ENCODE measurements around the gene PLEKHB1. TPM values are rescaled to one million over a fixed set of nuclear protein-coding genes. Genes with fewer than 3 reads are reported as not detected.

The PLEKHB1 gene
- total RNA-seq, 1 donor from 2014 or later, result 4.6 TPM

DNA sequence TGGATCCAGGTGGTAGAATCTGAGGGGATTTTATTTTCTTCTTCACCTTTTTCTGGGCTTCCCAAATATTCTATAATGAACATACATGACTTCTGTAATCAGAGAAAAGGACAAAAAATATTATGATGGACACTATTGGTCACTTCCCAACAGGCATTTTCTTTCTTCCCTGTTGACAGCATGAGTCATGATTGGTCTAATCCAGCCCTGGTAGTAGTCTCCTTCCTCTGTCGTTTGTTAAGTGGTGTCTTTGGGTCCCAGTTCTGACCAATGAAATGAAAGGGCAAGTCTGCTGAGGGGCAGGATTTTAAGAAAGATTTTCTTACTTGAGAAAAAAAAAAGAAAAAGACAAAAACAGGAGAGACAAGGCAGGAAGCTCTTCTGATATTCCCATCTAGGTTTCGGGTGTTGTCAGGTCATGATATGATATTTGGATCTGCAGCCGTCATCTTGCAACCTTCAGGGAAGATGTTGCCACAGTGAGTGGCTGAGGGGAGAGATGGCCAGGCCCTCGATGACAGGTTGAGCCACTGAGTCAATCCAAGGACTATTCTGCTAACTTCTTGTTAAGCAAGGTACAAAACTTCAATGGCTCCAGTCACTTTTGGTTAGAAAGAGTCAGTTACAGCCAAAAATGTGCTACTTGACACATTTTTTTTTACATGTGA, 23.3 kb upstream of the PLEKHB1 start:
- DNase-seq (ENCODE audit: low read depth), result no peak
- TF ChIP-seq, protein P1, sequence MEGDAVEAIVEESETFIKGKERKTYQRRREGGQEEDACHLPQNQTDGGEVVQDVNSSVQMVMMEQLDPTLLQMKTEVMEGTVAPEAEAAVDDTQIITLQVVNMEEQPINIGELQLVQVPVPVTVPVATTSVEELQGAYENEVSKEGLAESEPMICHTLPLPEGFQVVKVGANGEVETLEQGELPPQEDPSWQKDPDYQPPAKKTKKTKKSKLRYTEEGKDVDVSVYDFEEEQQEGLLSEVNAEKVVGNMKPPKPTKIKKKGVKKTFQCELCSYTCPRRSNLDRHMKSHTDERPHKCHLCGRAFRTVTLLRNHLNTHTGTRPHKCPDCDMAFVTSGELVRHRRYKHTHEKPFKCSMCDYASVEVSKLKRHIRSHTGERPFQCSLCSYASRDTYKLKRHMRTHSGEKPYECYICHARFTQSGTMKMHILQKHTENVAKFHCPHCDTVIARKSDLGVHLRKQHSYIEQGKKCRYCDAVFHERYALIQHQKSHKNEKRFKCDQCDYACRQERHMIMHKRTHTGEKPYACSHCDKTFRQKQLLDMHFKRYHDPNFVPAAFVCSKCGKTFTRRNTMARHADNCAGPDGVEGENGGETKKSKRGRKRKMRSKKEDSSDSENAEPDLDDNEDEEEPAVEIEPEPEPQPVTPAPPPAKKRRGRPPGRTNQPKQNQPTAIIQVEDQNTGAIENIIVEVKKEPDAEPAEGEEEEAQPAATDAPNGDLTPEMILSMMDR (conservative IDR thresholded peaks at IDR 0.05; ENCODE audit: low read depth, low read length), result no peak
- no peak overlapping the region for H3K4me3 ChIP-seq (ENCODE audit: low read depth, low read length)

GRCh38 chr11:73623686-73624085, 22.7 kb upstream of the PLEKHB1 start:
- no peak for DNase-seq (ENCODE audit: low read depth)
- TF ChIP-seq, protein P1 (conservative IDR thresholded peaks at IDR 0.05; ENCODE audit: low read depth, low read length), result no peak
- H3K4me3 ChIP-seq (ENCODE audit: low read depth, low read length), result no peak overlapping the region

GRCh38 chr11:73625696-73626318, 20.6 kb upstream of the PLEKHB1 start:
- H3K4me3 ChIP-seq (ENCODE audit: low read depth, low read length), result no peak overlapping the region

GRCh38 chr11:73629907-73630306, 16.5 kb upstream of the PLEKHB1 start:
- no peak overlapping the region for H3K4me3 ChIP-seq (ENCODE audit: low read depth, low read length)
- TF ChIP-seq, protein P1 (conservative IDR thresholded peaks at IDR 0.05; ENCODE audit: low read depth, low read length), result no peak

More at GRCh38 chr11:73625696-73626318, 20.6 kb upstream of the PLEKHB1 start:
- TF ChIP-seq, protein P1 (conservative IDR thresholded peaks at IDR 0.05; ENCODE audit: low read depth, low read length), result peak; percentile 91
- DNase-seq (ENCODE audit: low read depth), result no peak

DNA sequence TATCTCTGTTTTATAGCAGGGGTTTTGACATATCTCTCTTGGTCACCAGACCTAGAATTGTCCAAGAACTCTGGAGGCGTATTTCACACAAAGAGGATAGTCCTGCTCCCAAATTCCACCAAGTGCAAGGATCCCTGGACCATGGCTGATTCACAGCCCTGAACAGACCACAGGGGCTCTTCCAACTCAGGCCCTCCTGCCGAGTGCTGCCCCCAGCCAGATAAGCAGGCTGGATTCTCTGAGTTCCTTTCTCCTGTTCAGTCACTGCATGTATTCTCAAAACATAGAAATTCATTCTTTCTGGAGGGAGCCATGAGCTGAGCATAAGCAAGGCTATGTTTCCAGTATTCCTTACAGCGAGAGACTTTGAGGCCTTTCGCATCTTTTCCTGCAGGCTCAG, 13.4 kb upstream of the PLEKHB1 start:
- DNase-seq (ENCODE audit: low read depth), result no peak
- H3K4me3 ChIP-seq (ENCODE audit: low read depth, low read length), result no peak overlapping the region
- TF ChIP-seq, protein P1 (conservative IDR thresholded peaks at IDR 0.05; ENCODE audit: low read depth, low read length), result no peak

More at GRCh38 chr11:73629907-73630306, 16.5 kb upstream of the PLEKHB1 start:
- DNase-seq (ENCODE audit: low read depth), result no peak

DNA sequence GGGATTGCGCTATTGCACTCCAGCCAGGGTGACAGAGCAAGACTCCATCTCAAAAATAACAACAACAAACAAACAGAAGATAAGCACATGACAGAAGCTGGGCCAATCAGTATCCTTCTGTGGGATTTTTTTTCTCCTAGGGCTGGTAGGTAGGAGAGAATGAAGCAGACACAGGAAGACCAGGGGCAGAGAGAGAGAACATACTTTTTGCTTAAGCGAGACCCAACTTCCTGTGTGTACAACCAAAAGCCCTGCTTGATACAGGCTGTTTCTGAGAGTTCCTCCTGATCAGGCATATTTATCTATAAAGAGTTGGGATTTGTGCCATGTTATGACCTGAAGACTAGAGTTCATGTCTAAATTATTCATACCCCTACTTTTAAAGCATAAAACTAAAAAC, 12.4 kb upstream of the PLEKHB1 start:
- DNase-seq (ENCODE audit: low read depth), result no peak
- TF ChIP-seq, protein P1 (conservative IDR thresholded peaks at IDR 0.05; ENCODE audit: low read depth, low read length), result no peak
- H3K4me3 ChIP-seq (ENCODE audit: low read depth, low read length), result no peak overlapping the region

Measured in epithelial cell of proximal tubule (primary cell).